ENCODE results near the gene MUC5AC.
"Not testable (repeated sequence)": the region's sequence is repeated elsewhere in the genome, so short reads cannot be mapped to it uniquely, and the experiment has no call there.

The MUC5AC gene

DNA sequence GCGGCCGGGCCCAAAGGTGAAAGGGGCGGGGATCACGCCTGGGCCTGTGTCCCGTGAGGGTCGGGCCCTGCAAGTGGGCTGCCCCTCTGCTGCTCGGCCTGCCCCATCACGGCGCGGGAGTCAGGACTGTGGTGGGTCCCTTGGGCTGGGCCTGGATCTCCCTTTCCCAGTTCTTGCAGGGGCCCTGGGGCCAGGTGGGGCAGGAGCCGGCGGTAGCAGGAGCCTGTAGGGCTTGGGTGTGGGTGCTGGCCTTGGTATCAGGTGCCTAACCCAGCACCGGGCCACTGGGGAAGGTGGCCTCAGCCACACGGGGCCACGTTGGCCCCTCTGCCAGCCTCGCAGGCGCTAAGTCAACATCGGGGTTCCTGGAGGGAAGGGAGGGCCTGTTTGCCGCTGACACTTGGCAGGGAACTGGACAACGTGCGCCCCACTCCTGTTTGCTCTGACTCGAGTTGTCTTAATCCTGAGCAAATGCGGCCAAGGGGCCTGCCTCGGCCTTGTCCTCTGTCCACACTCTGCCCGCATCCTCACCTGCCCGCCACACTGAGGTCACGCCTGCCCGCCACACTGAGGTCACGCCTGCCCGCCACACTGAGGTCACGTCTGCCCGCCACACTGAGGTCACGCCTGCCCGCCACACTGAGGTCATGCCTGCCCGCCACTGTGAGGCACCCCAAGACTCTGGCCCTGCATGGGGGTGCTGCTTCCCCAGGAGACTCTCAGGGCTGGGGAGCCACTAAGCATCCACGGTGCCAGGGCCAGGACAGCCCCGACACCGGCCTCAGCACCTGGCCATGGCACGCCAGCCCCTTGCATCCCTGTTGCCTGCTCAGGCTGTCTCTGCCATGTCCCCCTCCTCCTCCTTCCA, 50.9 kb downstream of the MUC5AC start:
- H3K36me3 ChIP-seq (ENCODE audit: control insufficient read depth in 2 of 2, insufficient read depth in 2 of 2, low read length in 2 of 2), result no peaks in the 10 kb centered on the region
- no peaks in the 10 kb centered on the region for H3K4me1 ChIP-seq (ENCODE audit: control insufficient read depth, insufficient read depth, low read length)
- peaks cover 3 to 7% of the 10 kb centered on the region in 2 donors for H3K9me3 ChIP-seq (ENCODE audit: control insufficient read depth in 2 of 2, low read length in 2 of 2)
- H3K4me3 ChIP-seq (ENCODE audit: low read length in 2 of 2), result no peak overlapping the region
- H3K27ac ChIP-seq (ENCODE audit: low read length), result no peak overlapping the region
- H3K27me3 ChIP-seq (ENCODE audit: control insufficient read depth in 1 of 2, insufficient read depth in 2 of 2, low read length in 2 of 2), result peaks cover under 1 to 3% of the 10 kb centered on the region in 2 donors
- H3K9ac ChIP-seq (ENCODE audit: low read length in 2 of 2), result no peak overlapping the region

DNA sequence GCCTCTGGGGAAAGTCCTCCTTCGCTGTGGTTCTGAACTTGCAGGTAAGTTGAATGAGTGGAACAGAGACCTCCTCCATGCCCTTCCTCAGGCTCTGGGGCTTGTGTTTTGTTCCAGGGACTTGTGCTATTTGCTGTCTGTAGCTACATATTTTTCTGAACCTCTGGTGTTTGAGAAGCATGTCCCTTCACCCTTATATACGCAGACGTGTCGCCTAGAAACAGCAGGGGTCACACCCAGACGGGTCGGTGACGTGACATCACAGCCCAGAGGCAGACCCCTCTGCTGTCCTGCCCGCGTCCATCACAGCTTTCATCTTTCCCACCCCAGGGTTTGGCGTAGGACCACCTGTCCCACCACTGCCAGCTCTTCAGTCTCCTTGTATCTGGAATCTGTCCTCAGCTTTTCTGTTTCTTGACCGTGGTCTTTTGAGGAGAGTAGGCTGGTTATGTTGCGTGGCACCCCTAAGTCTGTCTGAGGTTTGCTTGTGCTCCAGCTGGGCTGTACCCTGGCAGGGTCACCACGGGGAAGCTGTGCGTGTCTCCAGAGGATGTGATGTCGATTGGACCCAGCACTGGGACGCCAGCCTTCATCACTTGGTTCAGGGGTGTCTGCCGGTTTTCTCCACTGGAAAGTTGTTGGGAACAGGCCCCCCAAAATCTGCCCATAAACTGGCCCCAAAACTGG, 51.8 kb downstream of the MUC5AC start:
- Histone ChIP-seq H3K36me3 (ENCODE audit: control insufficient read depth in 2 of 2, insufficient read depth in 2 of 2, low read length in 2 of 2) (no peaks in the 10 kb centered on the region), H3K9ac (ENCODE audit: low read length in 2 of 2) (no peak overlapping the region), H3K9me3 (ENCODE audit: control insufficient read depth in 2 of 2, low read length in 2 of 2) (peaks cover 3 to 7% of the 10 kb centered on the region in 2 donors), H3K27ac (ENCODE audit: low read length) (no peak overlapping the region), H3K4me1 (ENCODE audit: control insufficient read depth, insufficient read depth, low read length) (no peaks in the 10 kb centered on the region), H3K27me3 (ENCODE audit: control insufficient read depth in 1 of 2, insufficient read depth in 2 of 2, low read length in 2 of 2) (no peaks in the 10 kb centered on the region), H3K4me3 (ENCODE audit: low read length in 2 of 2) (no peak overlapping the region)

DNA sequence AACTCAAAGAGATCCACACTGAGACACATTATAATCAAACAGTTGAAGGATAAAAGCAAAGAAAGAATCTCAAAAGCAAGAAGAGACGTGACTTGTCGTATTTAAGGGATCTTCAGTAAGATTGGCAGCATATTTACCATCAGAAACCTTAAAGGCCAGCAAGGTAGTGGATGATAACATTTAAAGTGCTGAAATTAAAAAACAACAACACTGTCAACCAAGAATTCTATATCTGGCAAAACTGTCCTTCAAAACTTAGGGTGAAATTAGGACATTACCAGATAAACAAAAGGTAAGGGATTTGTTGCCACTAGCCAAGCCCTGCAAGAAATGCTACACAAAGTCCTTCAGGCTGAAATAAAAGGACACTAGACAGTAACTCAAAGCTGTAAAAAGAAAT, 54.1 kb downstream of the MUC5AC start:
- Histone ChIP-seq H3K9ac (ENCODE audit: low read length in 2 of 2) (no peak overlapping the region), H3K36me3 (ENCODE audit: control insufficient read depth in 2 of 2, insufficient read depth in 2 of 2, low read length in 2 of 2) (no peaks in the 10 kb centered on the region), H3K27me3 (ENCODE audit: control insufficient read depth in 1 of 2, insufficient read depth in 2 of 2, low read length in 2 of 2) (no peaks in the 10 kb centered on the region), H3K9me3 (ENCODE audit: control insufficient read depth in 2 of 2, low read length in 2 of 2) (peaks cover 3 to 7% of the 10 kb centered on the region in 2 donors), H3K4me1 (ENCODE audit: control insufficient read depth, insufficient read depth, low read length) (no peaks in the 10 kb centered on the region), H3K27ac (ENCODE audit: low read length) (no peak overlapping the region), H3K4me3 (ENCODE audit: low read length in 2 of 2) (no peak overlapping the region)

DNA sequence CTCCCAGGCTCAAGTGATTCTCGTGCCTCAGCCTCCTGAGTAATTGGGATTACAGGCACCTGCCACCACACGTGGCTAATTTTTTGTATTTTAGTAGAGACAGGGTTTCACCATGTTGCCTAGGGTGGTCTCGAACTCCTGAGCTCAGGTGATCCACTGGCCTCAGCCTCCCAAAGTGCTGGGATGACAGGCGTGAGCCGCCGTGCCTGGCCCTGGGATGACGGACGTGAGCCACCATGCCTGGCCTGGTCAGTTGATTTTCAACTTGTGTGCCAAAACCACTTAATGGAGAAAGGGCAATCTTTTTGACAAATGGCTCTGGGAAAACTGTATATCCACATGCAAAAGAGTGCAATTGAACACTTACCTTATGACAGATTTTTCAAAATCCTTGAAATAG, 58.1 kb downstream of the MUC5AC start:
- not testable (repeated sequence) for H3K9ac ChIP-seq (ENCODE audit: low read length in 2 of 2); H3K9me3 ChIP-seq (ENCODE audit: control insufficient read depth in 2 of 2, low read length in 2 of 2); H3K27me3 ChIP-seq (ENCODE audit: control insufficient read depth in 1 of 2, insufficient read depth in 2 of 2, low read length in 2 of 2); H3K4me3 ChIP-seq (ENCODE audit: low read length in 2 of 2); H3K27ac ChIP-seq (ENCODE audit: low read length); H3K4me1 ChIP-seq (ENCODE audit: control insufficient read depth, insufficient read depth, low read length); H3K36me3 ChIP-seq (ENCODE audit: control insufficient read depth in 2 of 2, insufficient read depth in 2 of 2, low read length in 2 of 2)

DNA sequence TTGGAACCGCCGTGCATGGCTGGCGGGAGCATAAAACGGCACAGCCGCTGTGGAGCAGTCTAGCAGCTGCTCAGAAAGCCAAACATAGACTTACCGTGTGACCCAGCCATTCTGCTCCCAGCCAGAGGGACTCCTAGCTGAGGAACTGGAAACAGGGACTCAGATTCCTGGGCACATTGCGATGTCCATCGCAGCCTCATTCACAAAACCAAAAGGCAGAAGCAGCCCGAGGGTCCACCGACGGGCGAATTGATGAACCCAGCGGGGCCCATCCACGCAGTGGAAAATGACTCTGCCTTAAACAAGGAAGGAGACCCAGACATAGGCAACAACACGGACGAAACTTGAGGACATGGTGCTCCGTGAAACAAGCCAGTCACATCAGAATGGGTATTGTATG, 59.4 kb downstream of the MUC5AC start:
- H3K4me3 ChIP-seq (ENCODE audit: low read length in 2 of 2), result no peak overlapping the region
- H3K9me3 ChIP-seq (ENCODE audit: control insufficient read depth in 2 of 2, low read length in 2 of 2), result no peaks in the 10 kb centered on the region

DNA sequence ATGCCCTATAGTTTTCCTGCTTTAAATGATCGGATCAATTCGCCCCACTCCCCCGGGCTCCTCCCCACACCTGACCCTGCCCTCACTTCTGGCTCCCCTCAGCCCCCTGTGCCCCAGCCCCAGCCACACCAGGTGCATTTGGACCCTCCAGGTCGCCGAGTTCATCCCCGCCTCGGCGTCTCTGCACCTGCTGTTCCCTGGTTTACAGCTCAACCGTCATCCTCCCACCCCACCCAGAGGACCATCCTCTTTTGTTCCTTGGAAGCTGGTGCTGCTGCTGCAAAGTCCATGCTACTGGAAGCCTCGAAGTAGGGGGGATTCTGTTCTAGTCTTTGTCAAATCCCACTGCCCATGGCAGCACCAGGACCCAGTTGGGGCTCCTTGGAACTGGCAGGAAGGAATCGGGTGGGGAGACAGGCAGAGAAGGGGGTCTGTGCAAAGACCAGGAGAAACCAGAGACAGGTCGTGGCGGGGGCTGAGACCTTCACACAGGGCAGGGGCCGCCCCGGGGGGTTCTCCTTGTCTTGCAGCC, 60.6 kb downstream of the MUC5AC start:
- no peaks in the 10 kb centered on the region for H3K4me1 ChIP-seq (ENCODE audit: control insufficient read depth, insufficient read depth, low read length)
- peaks cover 13 to 25% of the 10 kb centered on the region in 2 donors for H3K27me3 ChIP-seq (ENCODE audit: control insufficient read depth in 1 of 2, insufficient read depth in 2 of 2, low read length in 2 of 2)
- no peak overlapping the region for H3K27ac ChIP-seq (ENCODE audit: low read length)
- no peak overlapping the region for H3K4me3 ChIP-seq (ENCODE audit: low read length in 2 of 2)
- H3K9ac ChIP-seq (ENCODE audit: low read length in 2 of 2), result no peak overlapping the region
- no peaks in the 10 kb centered on the region for H3K9me3 ChIP-seq (ENCODE audit: control insufficient read depth in 2 of 2, low read length in 2 of 2)
- no peaks in the 10 kb centered on the region for H3K36me3 ChIP-seq (ENCODE audit: control insufficient read depth in 2 of 2, insufficient read depth in 2 of 2, low read length in 2 of 2)

More for the DNA sequence above, 59.4 kb downstream of the MUC5AC start:
- no peak overlapping the region for H3K9ac ChIP-seq (ENCODE audit: low read length in 2 of 2)
- H3K36me3 ChIP-seq (ENCODE audit: control insufficient read depth in 2 of 2, insufficient read depth in 2 of 2, low read length in 2 of 2), result no peaks in the 10 kb centered on the region
- no peak overlapping the region for H3K27ac ChIP-seq (ENCODE audit: low read length)
- no peaks in the 10 kb centered on the region for H3K4me1 ChIP-seq (ENCODE audit: control insufficient read depth, insufficient read depth, low read length)
- peaks cover 9 to 20% of the 10 kb centered on the region in 2 donors for H3K27me3 ChIP-seq (ENCODE audit: control insufficient read depth in 1 of 2, insufficient read depth in 2 of 2, low read length in 2 of 2)

DNA sequence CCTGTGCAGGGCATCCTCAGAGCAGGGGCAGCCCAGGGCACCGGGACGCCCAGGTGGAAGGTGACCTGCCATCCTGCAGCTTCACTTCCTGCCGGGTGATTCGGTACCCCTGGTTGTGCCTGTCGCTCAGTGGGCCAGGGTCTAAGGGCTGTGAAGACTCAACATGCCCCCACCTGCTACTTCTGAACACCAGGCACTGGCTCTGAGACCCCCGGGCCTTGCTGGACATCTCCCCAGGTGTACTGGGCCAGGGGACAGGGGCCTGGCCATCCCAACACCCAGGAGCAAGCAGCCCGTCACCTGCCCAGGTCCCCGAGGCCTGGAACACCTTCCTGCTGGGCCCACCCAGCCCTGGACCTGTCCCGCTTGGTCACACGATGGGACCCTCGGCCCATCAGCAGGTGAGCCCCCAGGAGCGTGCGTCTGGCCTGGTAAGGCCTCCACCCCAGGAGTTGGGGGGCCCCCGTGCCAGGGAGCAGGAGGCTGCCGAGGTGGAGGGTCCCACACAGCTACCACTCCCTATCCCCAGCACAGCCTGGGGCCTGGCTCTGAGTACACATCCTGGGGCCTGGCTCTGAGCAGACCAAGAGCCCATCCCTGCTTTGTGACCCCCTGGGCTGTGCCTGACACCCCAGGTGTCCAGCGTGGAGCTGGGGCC, 61.2 kb downstream of the MUC5AC start:
- Histone ChIP-seq H3K36me3 (ENCODE audit: control insufficient read depth in 2 of 2, insufficient read depth in 2 of 2, low read length in 2 of 2) (no peaks in the 10 kb centered on the region), H3K4me3 (ENCODE audit: low read length in 2 of 2) (no peak overlapping the region), H3K27ac (ENCODE audit: low read length) (no peak overlapping the region), H3K9ac (ENCODE audit: low read length in 2 of 2) (no peak overlapping the region), H3K27me3 (ENCODE audit: control insufficient read depth in 1 of 2, insufficient read depth in 2 of 2, low read length in 2 of 2) (peaks cover 17 to 31% of the 10 kb centered on the region in 2 donors), H3K4me1 (ENCODE audit: control insufficient read depth, insufficient read depth, low read length) (no peaks in the 10 kb centered on the region), H3K9me3 (ENCODE audit: control insufficient read depth in 2 of 2, low read length in 2 of 2) (no peaks in the 10 kb centered on the region)

DNA sequence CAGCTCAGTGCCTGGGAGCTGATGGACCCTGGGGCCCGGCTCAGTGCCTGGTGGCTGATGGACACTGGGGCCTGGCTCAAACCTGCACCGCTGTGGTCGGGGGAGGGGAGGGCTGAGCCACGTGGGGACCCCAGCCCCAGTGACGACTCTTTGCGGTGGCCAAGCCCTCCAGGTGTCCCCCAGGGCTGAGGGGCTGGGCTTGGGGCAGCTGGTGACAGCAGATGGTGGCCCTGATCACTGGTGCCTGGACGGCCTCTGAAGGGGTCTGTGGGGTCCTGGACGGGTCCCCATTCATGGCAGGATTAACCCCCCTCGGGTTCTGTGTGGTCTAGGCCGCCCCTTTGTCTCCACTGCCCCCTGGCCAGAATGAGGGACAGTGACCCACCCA, 61.7 kb downstream of the MUC5AC start:
- H3K9me3 ChIP-seq (ENCODE audit: control insufficient read depth in 2 of 2, low read length in 2 of 2), result no peaks in the 10 kb centered on the region
- no peak overlapping the region for H3K4me3 ChIP-seq (ENCODE audit: low read length in 2 of 2)
- no peaks in the 10 kb centered on the region for H3K36me3 ChIP-seq (ENCODE audit: control insufficient read depth in 2 of 2, insufficient read depth in 2 of 2, low read length in 2 of 2)
- H3K27me3 ChIP-seq (ENCODE audit: control insufficient read depth in 1 of 2, insufficient read depth in 2 of 2, low read length in 2 of 2), result peaks cover 19 to 33% of the 10 kb centered on the region in 2 donors
- H3K4me1 ChIP-seq (ENCODE audit: control insufficient read depth, insufficient read depth, low read length), result no peaks in the 10 kb centered on the region
- H3K9ac ChIP-seq (ENCODE audit: low read length in 2 of 2), result no peak overlapping the region
- H3K27ac ChIP-seq (ENCODE audit: low read length), result no peak overlapping the region

DNA sequence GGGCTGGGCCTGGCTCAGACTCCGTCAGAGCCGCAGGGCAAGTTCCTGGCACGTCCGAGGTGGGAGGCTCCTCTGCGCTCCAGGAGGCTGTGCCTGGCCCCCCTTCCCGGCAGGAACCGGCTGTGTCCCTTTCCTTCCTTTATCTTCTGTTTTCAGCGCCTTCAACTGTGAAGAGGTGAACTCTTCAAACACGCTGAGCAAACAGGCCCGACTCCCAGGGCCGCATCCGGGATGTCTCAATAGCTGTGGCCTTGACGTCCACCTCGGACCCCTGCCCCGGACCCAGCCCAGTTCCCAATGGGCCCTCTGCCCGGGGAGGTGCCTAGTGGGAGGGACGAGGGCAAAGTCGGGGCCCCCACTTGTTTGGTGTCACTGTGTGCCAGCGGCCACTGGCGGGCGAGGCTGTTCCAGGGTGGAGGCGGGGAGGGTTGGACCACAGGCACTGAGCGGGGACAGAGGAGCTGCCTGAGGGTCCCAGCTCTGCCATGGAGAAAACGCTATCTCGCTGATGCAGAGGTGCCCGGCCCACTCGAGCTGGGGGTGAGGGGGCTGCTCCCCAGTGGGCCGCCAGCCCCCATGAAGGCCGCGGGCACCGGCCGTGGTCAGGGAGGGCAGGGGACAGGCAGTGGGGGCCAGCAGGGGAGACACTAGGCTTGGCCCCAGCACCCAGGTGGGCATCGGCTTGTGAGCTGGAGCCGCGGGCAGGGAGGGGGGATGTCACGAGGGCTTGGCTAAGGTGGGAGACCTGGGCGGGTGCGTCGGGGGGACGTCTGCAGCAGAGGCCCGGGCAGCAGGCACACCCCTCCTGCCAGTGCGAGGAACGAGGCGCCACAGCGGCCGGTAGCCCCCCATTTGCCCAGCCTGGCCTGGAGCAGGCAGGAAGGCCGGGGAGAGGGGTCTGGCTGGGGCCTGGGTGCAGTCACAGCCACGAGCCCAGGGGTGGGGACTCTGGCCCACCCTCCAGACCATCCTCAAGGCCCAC, 62.4 kb downstream of the MUC5AC start:
- peaks cover 19 to 33% of the 10 kb centered on the region in 2 donors for H3K27me3 ChIP-seq (ENCODE audit: control insufficient read depth in 1 of 2, insufficient read depth in 2 of 2, low read length in 2 of 2)

More for the DNA sequence above, 62.4 kb downstream of the MUC5AC start:
- Histone ChIP-seq H3K9me3 (ENCODE audit: control insufficient read depth in 2 of 2, low read length in 2 of 2) (no peaks in the 10 kb centered on the region), H3K9ac (ENCODE audit: low read length in 2 of 2) (no peak overlapping the region), H3K36me3 (ENCODE audit: control insufficient read depth in 2 of 2, insufficient read depth in 2 of 2, low read length in 2 of 2) (no peaks in the 10 kb centered on the region), H3K27ac (ENCODE audit: low read length) (no peak overlapping the region), H3K4me1 (ENCODE audit: control insufficient read depth, insufficient read depth, low read length) (no peaks in the 10 kb centered on the region), H3K4me3 (ENCODE audit: low read length in 2 of 2) (no peak overlapping the region)

Measured in stomach smooth muscle (tissue), 2 donors.